ENCODE data around the gene NSMF. TPM values are rescaled to one million over a fixed set of nuclear protein-coding genes. Genes with fewer than 3 reads are reported as not detected.

Gene NSMF
- total and polyA plus RNA-seq, 10 of the 15 experiments (the other 5 are each of a cell fraction or from before 2014, with no cell fraction given): 0.13 to 44.3 (median 13.4) TPM

DNA sequence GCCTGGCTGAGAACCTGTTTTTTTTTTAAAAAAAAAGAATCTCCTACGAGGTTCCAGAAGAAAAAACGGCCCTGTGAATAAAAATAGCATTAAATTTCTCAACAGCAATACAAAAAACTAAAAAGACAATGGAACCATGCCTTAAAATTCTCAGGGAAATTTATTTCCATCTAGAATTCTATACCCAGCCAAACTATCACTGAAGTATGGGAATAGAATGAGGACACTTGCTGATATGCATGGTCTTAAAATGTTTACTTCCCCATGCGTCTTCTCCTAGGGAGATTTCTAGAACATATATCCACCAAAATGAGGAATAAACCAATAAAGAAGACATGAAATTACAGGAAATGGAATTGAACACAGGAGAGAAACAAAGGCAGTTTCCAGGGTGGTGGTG lies 16.5 kb upstream of the NSMF start:
- no peak for ATAC-seq
- H3K4me1 ChIP-seq (ENCODE audit: control insufficient read depth, insufficient read depth, low read length): no peaks in the 10 kb centered on the region
- no peaks in the 10 kb centered on the region for H3K79me2 ChIP-seq (ENCODE audit: control insufficient read depth, insufficient read depth, low read length)
- ChIA-PET POLR2A (no interaction called here), CTCF (no interaction called here), RAD21 (ENCODE audit: unreplicated experiment) (no interaction called here), SMC1A (ENCODE audit: uncharacterized antibody, unreplicated experiment) (no interaction called here)
- FAIRE-seq: no peak
- intact Hi-C loops (cut with micrococcal nuclease; ENCODE audit: unreplicated experiment): no loop called here
- no peak overlapping the region for H3K4me3 ChIP-seq
- H3K27ac ChIP-seq (ENCODE audit: control insufficient read depth, insufficient read depth): no peak overlapping the region
- no peak overlapping the region for H3K4me2 ChIP-seq (ENCODE audit: control insufficient read depth, insufficient read depth)
- 19% methylated on average over 3 of the region's 3 CpGs for WGBS (ENCODE audit: insufficient coverage, insufficient replicate concordance, low lambda C conversion rate, missing lambda C conversion rate)
- H3K9ac ChIP-seq (ENCODE audit: control insufficient read depth, insufficient read depth, low read length): no peak overlapping the region
- H3K36me3 ChIP-seq (ENCODE audit: control insufficient read depth in 2 of 2, insufficient read depth in 2 of 2, low read length in 1 of 2): no peaks in the 10 kb centered on the region
- no peaks in the 10 kb centered on the region; a peak in 1 of 4 replicates for H3K27me3 ChIP-seq (replicated peaks in 1 of 2; ENCODE audit: control insufficient read depth in 2 of 2, insufficient read depth in 2 of 2, low read length in 1 of 2)
- H4K20me1 ChIP-seq (ENCODE audit: control insufficient read depth, insufficient read depth): no peaks in the 10 kb centered on the region
- in situ Hi-C loops (cut with MboI): no loop called here
- H2AFZ ChIP-seq (ENCODE audit: control insufficient read depth, low read depth, low read length): no peak overlapping the region
- no peak for TF ChIP-seq JUND (IDR thresholded peaks at IDR 0.05; ENCODE audit: low read depth, low read length)
- BruUV-seq (replicated peaks): no TSS peak
- DNase-seq (ENCODE audit: low read depth, low spot score): no peak
- H3K9me3 ChIP-seq (replicated peaks; ENCODE audit: control insufficient read depth, insufficient read depth, low read length): peaks cover 6% of the 10 kb centered on the region; the same call in 2 of the 3 replicates

- no peaks in the 10 kb centered on the region for H3K36me3 ChIP-seq (ENCODE audit: control insufficient read depth in 2 of 2, insufficient read depth in 2 of 2, low read length in 1 of 2)
- no peak overlapping the region for H3K9ac ChIP-seq (ENCODE audit: control insufficient read depth, insufficient read depth, low read length)
- H3K4me1 ChIP-seq (ENCODE audit: control insufficient read depth, insufficient read depth, low read length): no peaks in the 10 kb centered on the region
- intact Hi-C loops (cut with micrococcal nuclease; ENCODE audit: unreplicated experiment) (no loop called here), in situ Hi-C loops (cut with MboI) (no loop called here)
- RAD21 ChIA-PET (ENCODE audit: unreplicated experiment): no interaction called here
- WGBS (ENCODE audit: insufficient coverage, insufficient replicate concordance, low lambda C conversion rate, missing lambda C conversion rate): 72% methylated on average over 18 of the region's 18 CpGs
- SMC1A ChIA-PET (ENCODE audit: uncharacterized antibody, unreplicated experiment): no interaction called here
- no peak overlapping the region for H3K4me2 ChIP-seq (ENCODE audit: control insufficient read depth, insufficient read depth)
- BruUV-seq (replicated peaks): no TSS peak
- CTCF ChIA-PET: no interaction called here
- POLR2A ChIA-PET: no interaction called here
- H3K27me3 ChIP-seq (replicated peaks in 1 of 2; ENCODE audit: control insufficient read depth in 2 of 2, insufficient read depth in 2 of 2, low read length in 1 of 2): no peaks in the 10 kb centered on the region; a peak in 1 of 4 replicates
- no peak for ATAC-seq
- no peaks in the 10 kb centered on the region for H4K20me1 ChIP-seq (ENCODE audit: control insufficient read depth, insufficient read depth)
- no peak for FAIRE-seq
- H3K9me3 ChIP-seq (replicated peaks; ENCODE audit: control insufficient read depth, insufficient read depth, low read length): peaks cover 6% of the 10 kb centered on the region; the same call in 2 of the 3 replicates
- no peak for DNase-seq (ENCODE audit: low read depth, low spot score)
- H3K27ac ChIP-seq (ENCODE audit: control insufficient read depth, insufficient read depth): no peak overlapping the region
- no peak overlapping the region for H2AFZ ChIP-seq (ENCODE audit: control insufficient read depth, low read depth, low read length)
- H3K79me2 ChIP-seq (ENCODE audit: control insufficient read depth, insufficient read depth, low read length): no peaks in the 10 kb centered on the region
- H3K4me3 ChIP-seq: no peak overlapping the region
- TF ChIP-seq DPF2 (IDR thresholded peaks at IDR 0.05) (no peak), BCLAF1 (IDR thresholded peaks at IDR 0.05) (no peak), STAT3 (IDR thresholded peaks at IDR 0.05; ENCODE audit: low read depth, low read length) (no peak), SKIL (IDR thresholded peaks at IDR 0.05; ENCODE audit: low read depth, poor library complexity, severe bottlenecking) (no peak), RBBP5 (conservative IDR thresholded peaks at IDR 0.05) (no peak), RELB (IDR thresholded peaks at IDR 0.05; ENCODE audit: low read depth) (no peak), JUND (IDR thresholded peaks at IDR 0.05; ENCODE audit: low read depth, low read length) (no peak), ZZZ3 (IDR thresholded peaks at IDR 0.05; ENCODE audit: control insufficient read depth, insufficient read length, low read depth) (no peak), ZNF217 (IDR thresholded peaks at IDR 0.05) (no peak), MAX (IDR thresholded peaks at IDR 0.05; ENCODE audit: low read depth, low read length) (no peak), ZNF622 (IDR thresholded peaks at IDR 0.05) (no peak)
Observed at GRCh38 chr9:137474271-137474670, 15.1 kb upstream of the NSMF start.
